SK-N-MC (cell line): Measurements from ENCODE around the gene MRE11.
A peak's percentile ranks its signal among the peaks of the same experiment; 100 is the strongest.

Experiments
- DNase-seq: peaks from one replicate; pipeline ENCODE4 v3.0.0-alpha.2; 2011; ENCODE audit warnings: low read depth, low spot score
- H3K27ac ChIP-seq: fragments of 200-600 bp; sonication (generic); 2 replicates; pipeline ENCODE4 v1.5.1; 2016; ENCODE audit warnings: mixed run types
- H3K36me3 ChIP-seq: fragments of 200-600 bp; sonication (generic); 2 replicates; pipeline ENCODE4 v1.6.1; 2017; ENCODE audit warnings: antibody characterized with exemption, low read length, mixed read lengths; ENCODE audit not compliant: insufficient read depth
- H3K4me3 ChIP-seq: fragments of 200-600 bp; sonication (generic); 2 replicates; pipeline ENCODE4 v1.5.1; 2016
- H3K9ac ChIP-seq: fragments of 200-600 bp; sonication (generic); 2 replicates; pipeline ENCODE4 v1.8.0; 2017; ENCODE audit warnings: mixed run types, mixed read lengths; ENCODE audit not compliant: insufficient read length
- H3K9me3 ChIP-seq: fragments of 200-600 bp; sonication (generic); 2 replicates; pipeline ENCODE4 v1.6.1; 2017; ENCODE audit warnings: low read depth, mild to moderate bottlenecking, antibody characterized with exemption, low read length, moderate library complexity, mixed read lengths
- EZH2 ChIP-seq: fragments of 200-600 bp; sonication (generic); IDR thresholded peaks from one replicate; pipeline ENCODE4 v1.6.1; 2017; ENCODE audit warnings: antibody characterized with exemption
- FOXP2 ChIP-seq: optimal IDR thresholded peaks from 2 replicates; pipeline ENCODE3; 2011; ENCODE audit warnings: mild to moderate bottlenecking, moderate library complexity; ENCODE audit not compliant: insufficient read depth; ENCODE audit errors: extremely low read length, control extremely low read depth
- POLR2AphosphoS5 ChIP-seq: IDR thresholded peaks from 2 replicates; pipeline ENCODE4 v1.6.1; 2012; ENCODE audit warnings: mild to moderate bottlenecking, low read depth, low read length, borderline replicate concordance

MRE11 gene

GRCh38 chr11:94423507-94423906 is 70.1 kb downstream of the MRE11 start:
- peaks cover 36% of the 10 kb centered on the region for H3K36me3 ChIP-seq
- H3K4me3 ChIP-seq: no peak overlapping the region
- DNase-seq: no peak
- no peak overlapping the region for H3K27ac ChIP-seq
- TF ChIP-seq POLR2AphosphoS5: no peak
- no peak for TF ChIP-seq FOXP2
- no peak for TF ChIP-seq EZH2
- no peaks in the 10 kb centered on the region for H3K9me3 ChIP-seq
- no peak overlapping the region for H3K9ac ChIP-seq

GRCh38 chr11:94418123-94418765 is 75.4 kb downstream of the MRE11 start:
- Histone ChIP-seq H3K9me3 (no peaks in the 10 kb centered on the region), H3K4me3 (no peak overlapping the region), H3K36me3 (no peaks in the 10 kb centered on the region; the same call in 1 of the 2 replicates), H3K9ac (no peak overlapping the region), H3K27ac (no peak overlapping the region)
- no peak for DNase-seq
- TF ChIP-seq EZH2 (no peak), FOXP2 (no peak), POLR2AphosphoS5 (no peak)

DNA sequence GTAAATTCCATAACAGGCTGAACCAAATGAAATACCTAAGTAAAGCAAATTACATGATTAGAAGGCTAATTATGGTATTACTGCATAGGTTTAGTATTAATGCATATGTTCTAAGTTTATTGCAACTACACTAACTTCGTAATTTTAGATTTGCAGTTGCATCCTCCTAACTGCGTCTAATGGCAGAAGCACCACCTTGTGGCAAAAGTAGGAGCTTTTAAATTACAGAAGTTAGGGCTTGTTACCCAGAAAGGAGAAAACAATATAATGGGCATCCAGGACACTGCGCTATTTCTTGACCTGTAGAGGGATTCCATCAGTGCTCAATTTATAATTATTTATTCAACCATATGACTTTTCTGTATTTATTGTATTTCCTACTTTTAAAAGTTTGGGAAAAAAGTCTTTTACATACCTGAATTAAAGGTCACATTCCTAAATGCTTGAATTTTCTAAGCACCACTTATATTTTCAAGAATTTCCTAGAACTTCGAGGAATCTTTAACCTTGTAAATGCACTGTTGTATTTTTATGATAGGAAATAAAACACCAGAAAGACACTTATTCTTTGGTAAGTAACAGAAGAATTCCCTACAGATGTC is 76.2 kb downstream of the MRE11 start:
- DNase-seq: no peak
- TF ChIP-seq EZH2: no peak
- no peak for TF ChIP-seq FOXP2
- TF ChIP-seq POLR2AphosphoS5: no peak
- H3K36me3 ChIP-seq: no peaks in the 10 kb centered on the region; the same call in 1 of the 2 replicates

DNA sequence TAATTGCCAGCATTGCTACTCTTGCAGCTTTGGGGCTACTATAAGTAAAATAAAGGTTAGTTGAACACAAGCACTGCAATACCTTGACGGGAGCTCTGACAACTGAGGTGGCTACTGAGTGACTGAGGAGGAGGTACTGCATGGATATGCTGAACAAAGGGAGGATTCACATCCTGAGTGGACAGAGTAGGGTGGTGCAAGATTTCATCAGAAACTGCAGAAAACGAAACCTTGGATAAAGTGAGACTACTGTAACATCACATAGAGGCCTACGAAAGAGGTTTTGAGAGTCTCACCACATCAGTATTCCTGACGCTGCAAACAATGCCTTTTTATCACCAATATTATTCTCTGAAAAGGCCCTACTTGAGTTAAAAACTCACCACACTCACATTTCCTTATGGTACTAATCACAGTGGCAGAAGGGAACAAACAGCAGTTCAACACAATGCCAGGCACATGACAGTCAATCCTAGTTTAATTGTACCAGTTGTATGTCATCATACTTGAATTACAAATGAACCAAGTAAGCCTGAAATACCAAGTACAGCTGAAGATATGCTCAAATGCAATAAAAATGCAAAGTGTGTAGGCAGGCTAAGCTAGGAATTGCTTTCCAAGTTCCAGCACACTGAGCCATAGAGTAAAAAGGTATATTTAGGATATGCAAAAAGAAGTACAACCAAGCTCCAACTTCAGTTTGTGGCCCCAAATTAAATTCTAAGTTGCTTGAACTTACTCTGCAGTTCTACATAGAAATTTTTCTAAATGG is 88.4 kb downstream of the MRE11 start:
- Histone ChIP-seq H3K9me3 (no peaks in the 10 kb centered on the region), H3K9ac (no peak overlapping the region), H3K36me3 (no peaks in the 10 kb centered on the region), H3K27ac (no peak overlapping the region), H3K4me3 (no peak overlapping the region)
- DNase-seq: no peak
- TF ChIP-seq EZH2 (no peak), POLR2AphosphoS5 (no peak), FOXP2 (no peak)

More for the DNA sequence above, 76.2 kb downstream of the MRE11 start:
- no peaks in the 10 kb centered on the region for H3K9me3 ChIP-seq
- H3K27ac ChIP-seq: no peak overlapping the region
- no peak overlapping the region for H3K9ac ChIP-seq
- no peak overlapping the region for H3K4me3 ChIP-seq

DNA sequence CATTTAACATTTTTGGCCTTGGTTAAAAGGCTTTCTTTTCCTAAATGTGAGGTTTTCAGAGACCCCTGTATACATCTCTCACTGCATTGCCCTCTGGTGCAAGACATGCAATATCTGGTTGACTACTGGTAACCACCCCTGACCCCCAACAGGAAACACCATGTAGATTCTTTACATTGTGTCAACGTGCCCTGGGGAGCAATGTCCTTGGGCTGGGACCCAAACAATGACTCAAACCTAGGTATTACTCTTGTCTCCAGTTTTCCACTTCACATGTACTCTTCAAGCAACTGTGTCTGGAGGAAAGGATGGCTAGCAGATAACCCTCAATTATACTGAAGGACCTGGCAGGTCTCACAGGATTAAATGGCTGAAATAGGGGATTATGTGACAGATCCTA is 91.3 kb downstream of the MRE11 start:
- H3K27ac ChIP-seq: no peak overlapping the region
- H3K9ac ChIP-seq: no peak overlapping the region
- no peaks in the 10 kb centered on the region for H3K36me3 ChIP-seq
- TF ChIP-seq EZH2: no peak
- no peak for TF ChIP-seq FOXP2
- TF ChIP-seq POLR2AphosphoS5: no peak
- DNase-seq: no peak
- no peaks in the 10 kb centered on the region for H3K9me3 ChIP-seq
- H3K4me3 ChIP-seq: no peak overlapping the region

DNA sequence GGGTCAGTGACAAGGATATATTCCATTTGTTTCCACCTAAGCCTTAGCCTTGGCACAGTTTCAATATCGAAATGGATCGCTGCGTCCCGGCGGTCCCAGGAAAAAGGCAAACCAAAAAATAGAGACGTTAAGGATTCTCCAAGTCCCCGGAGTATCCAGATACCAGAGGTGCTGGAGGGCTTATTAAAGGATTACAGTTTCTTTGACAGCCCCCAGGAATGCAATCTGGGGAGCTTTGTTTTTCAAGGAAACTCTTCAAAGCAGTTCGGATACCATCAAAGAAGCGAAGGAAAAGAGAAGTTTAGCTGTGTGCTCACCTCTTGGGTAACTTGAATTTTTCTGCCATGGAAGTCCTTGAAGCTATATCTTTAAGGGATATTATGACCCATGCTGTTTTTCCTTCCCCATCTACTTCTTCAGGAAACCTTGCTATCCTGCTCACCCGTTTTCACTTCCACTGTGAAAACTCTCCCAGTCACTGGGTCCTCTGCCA is 91.8 kb downstream of the MRE11 start:
- no peak for DNase-seq
- no peaks in the 10 kb centered on the region for H3K36me3 ChIP-seq
- no peak overlapping the region for H3K9ac ChIP-seq
- no peak overlapping the region for H3K27ac ChIP-seq
- TF ChIP-seq FOXP2 (no peak), POLR2AphosphoS5 (no peak), EZH2 (no peak)
- no peaks in the 10 kb centered on the region for H3K9me3 ChIP-seq
- no peak overlapping the region; the same call in 1 of the 2 replicates for H3K4me3 ChIP-seq

- H3K27ac ChIP-seq: no peak within 1 kb of the TSS
- TF ChIP-seq FOXP2 (no peak), EZH2 (no peak), POLR2AphosphoS5 (no peak)
- H3K36me3 ChIP-seq: no peaks in the 10 kb centered on the region
- H3K9me3 ChIP-seq: no peaks in the 10 kb centered on the region
- no peak for DNase-seq
- no peak within 1 kb of the TSS for H3K9ac ChIP-seq
- peak within 1 kb of the TSS; percentile 49 for H3K4me3 ChIP-seq
These were observed 92.5 kb downstream of the MRE11 start, which contains the start of gene GPR83 for GRCh38 chr11:94400839-94401772. Gene GPR83 (minus strand): TSS chr11:94401419. CDS start chr11:94401247, 172 bp downstream.
